Measurements from ENCODE around the gene SDC4.
A peak's percentile ranks its signal among the peaks of the same experiment; 100 is the strongest.

DNA sequence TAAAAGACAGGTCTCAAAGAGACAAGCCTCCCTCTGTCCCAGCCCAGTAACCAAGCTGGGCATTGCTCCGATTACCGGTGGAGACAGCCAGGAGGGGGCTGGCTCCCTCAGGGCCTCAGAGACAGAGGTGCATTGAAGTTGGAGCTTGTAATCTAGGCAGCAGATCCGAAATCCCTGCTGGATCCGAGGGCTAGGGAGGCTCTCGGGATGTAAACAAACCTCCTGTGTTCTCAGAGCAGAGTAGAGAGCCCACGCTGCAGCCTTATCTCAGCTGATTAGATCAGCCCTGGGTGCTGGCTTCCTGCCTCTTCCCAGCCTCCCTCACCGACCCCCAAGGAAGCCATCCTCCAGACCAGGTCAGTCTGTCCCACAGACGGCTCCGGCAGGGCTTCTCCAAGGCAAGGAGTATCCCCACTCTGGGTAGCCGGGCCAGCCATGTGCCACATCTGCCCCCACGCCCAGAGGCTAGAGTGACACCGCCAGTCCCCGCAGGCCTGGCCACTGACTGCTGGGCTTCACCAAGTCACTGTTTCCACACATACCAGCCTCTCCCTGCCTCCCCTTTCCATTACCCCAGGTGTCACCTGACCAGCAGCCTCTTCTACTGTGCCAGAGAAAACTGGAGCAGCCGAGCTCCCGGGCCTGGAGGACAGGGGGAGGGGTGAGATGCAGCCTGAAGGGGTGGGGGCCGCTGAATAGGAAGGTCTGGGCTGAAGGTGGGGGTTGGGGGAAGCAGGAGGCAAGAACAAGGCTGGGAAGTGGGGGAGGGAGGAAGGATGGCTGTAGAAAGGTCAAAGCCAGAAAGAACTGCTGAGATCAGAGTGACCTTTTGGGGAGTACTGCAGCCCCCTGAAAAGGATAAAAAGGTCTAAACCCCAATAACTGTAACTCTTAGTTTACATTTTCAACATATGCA, 6.0 kb downstream of the SDC4 start:
- peak; percentile 47 for TF ChIP-seq POLR2A (IDR thresholded peaks at IDR 0.05; ENCODE audit: low read length)
- no peak for TF ChIP-seq GATA1 (IDR thresholded peaks at IDR 0.05; ENCODE audit: low read depth, low read length)

Data from erythroblast (primary cell).